IPS-15b (cell line): ENCODE results near the gene AP2B1.

Source experiments
- H3K27me3 ChIP-seq: one replicate; pipeline ENCODE4 v1.6.1; 2013; ENCODE audit warnings: low read length; ENCODE audit not compliant: control insufficient read depth, insufficient read depth
- H3K36me3 ChIP-seq: one replicate; pipeline ENCODE4 v1.6.1; 2013; ENCODE audit warnings: low read length; ENCODE audit not compliant: control insufficient read depth, insufficient read depth
- H3K4me1 ChIP-seq: one replicate; pipeline ENCODE4 v1.6.1; 2013; ENCODE audit warnings: mild to moderate bottlenecking, low read length; ENCODE audit not compliant: control insufficient read depth, insufficient read depth
- H3K4me3 ChIP-seq: one replicate; pipeline ENCODE4 v1.5.1; 2013; ENCODE audit warnings: low read depth, low read length
- H3K9ac ChIP-seq: one replicate; pipeline ENCODE4 v1.6.1; 2013; ENCODE audit warnings: low read depth, mild to moderate bottlenecking, low read length
- H3K9me3 ChIP-seq: one replicate; pipeline ENCODE4 v1.6.1; 2013; ENCODE audit warnings: mild to moderate bottlenecking, low read length; ENCODE audit not compliant: control insufficient read depth, insufficient read depth

Gene AP2B1

DNA sequence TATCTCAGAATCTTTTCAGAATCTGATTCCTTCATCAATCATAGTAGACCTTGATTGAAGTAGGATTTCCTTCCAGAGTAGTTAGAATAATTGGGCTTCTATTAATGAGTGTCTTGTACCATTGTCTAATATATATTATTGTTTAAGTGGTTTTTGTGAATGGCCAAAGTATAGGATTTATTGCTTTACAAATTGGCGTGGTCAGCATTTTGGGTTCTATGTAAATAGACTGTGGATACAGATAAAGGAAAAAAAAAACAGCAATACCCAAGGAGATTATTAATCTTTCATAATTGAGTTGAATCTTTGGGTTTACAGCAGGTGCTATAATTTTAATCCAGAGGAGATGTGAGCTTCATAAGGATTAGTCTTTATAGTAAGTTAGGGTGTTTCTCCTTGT is 64.3 kb downstream of the AP2B1 start:
- H3K4me1 ChIP-seq: no peaks in the 10 kb centered on the region
- no peaks in the 10 kb centered on the region for H3K27me3 ChIP-seq
- H3K9me3 ChIP-seq: no peaks in the 10 kb centered on the region
- H3K4me3 ChIP-seq: no peak overlapping the region
- no peak overlapping the region for H3K9ac ChIP-seq
- no peaks in the 10 kb centered on the region for H3K36me3 ChIP-seq

DNA sequence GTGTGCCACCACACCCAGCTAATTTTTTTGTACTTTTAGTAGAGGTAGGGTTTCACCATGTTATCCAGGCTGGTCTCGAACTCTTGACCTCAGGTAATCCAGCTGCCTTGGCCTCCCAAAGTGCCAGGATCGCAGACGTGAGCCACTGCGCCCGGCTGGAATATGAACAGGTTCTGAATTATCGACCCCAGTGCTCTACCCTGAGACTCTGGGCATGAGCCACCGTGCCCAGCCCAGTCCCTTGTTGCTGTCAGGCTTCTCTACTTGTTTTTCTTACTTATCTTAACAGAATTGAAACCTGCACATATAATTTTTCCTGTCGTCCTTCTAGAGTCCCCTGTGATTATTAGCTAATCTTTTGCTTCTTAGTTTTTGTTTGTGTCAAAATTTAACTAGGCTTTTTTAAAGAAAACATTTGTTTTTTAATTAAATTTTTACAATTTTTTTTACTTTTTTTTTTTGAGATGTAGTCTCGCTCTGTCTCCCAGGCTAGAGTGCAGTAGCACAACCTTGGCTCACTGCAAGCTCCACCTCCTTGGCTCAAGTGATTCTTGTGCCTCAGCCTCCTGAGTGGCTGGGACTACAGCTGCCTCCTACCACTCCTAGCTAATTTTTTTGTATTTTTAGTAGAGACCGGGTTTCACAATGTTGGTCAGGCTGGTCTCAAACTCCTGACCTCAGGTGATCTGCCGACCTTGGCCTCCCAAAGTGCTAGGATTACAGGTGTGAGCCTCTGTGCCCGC is 66.7 kb downstream of the AP2B1 start:
- H3K4me1 ChIP-seq: no peaks in the 10 kb centered on the region
- H3K36me3 ChIP-seq: no peaks in the 10 kb centered on the region

DNA sequence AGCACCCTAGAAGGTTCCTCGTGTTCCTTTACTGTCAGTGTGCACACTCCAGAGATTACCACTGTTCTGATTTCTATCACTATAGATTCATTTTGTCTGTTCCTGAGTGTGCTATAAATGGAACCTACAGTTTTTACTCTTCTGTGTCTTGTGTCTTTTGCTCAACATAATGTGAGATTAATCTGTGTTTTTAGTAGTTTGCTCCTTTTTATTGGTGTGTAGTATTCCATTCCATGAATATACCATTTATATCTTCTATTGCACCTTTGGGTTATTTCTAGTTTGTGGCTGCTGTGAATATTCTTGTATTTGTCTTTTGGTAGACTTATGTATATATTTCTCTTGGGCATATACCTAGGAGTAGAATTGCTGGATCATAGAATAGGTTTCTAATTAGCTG is 68.2 kb downstream of the AP2B1 start:
- H3K36me3 ChIP-seq: no peaks in the 10 kb centered on the region

More for the DNA sequence above, 66.7 kb downstream of the AP2B1 start:
- Histone ChIP-seq H3K4me3 (no peak overlapping the region), H3K27me3 (no peaks in the 10 kb centered on the region), H3K9ac (no peak overlapping the region), H3K9me3 (no peaks in the 10 kb centered on the region)

DNA sequence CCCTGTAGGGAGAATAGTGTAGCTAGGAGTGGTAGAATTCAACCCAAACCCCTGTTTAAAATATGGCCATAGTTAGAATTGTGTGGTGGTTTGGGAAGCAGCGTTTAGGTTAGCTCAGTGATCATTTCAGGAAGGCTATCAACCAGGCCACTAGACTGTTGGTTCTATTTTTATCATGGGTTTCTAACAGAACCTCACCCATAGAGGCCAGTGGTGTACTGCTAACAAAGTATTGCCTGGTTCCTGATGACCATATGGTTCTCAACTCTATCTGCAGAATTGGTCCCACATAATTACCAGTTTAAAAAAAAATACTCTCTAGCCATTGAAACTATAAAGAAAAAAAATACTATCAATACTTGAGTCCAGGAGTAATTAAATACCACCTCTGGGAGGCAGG is 73.8 kb downstream of the AP2B1 start:
- Histone ChIP-seq H3K4me1 (no peaks in the 10 kb centered on the region), H3K27me3 (no peaks in the 10 kb centered on the region), H3K9me3 (no peaks in the 10 kb centered on the region), H3K4me3 (no peak overlapping the region), H3K36me3 (no peaks in the 10 kb centered on the region), H3K9ac (no peak overlapping the region)

More for the DNA sequence above, 68.2 kb downstream of the AP2B1 start:
- H3K9ac ChIP-seq: no peak overlapping the region
- H3K27me3 ChIP-seq: no peaks in the 10 kb centered on the region
- no peaks in the 10 kb centered on the region for H3K9me3 ChIP-seq
- H3K4me3 ChIP-seq: no peak overlapping the region
- no peaks in the 10 kb centered on the region for H3K4me1 ChIP-seq

DNA sequence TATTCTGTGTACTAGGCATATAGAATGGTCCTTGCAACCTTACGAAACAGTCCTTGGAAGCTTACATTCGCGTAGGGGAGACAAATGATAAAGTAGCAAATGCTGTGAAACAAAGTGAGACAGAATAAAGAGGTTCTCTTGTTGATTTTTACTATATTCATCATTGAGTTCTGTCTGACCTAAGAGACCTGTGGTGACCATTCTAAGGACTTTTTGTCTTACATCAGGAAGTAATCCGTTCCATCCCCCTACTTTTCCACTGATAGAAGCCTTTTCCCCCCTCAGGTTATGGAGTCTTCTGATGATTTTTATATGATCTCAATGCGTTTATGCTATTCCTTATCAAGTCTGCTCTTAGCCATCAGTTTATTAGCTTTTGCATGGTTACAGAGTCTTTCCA is 77.6 kb downstream of the AP2B1 start:
- no peaks in the 10 kb centered on the region for H3K36me3 ChIP-seq
- no peaks in the 10 kb centered on the region for H3K9me3 ChIP-seq
- no peaks in the 10 kb centered on the region for H3K27me3 ChIP-seq
- peaks cover 3% of the 10 kb centered on the region for H3K4me1 ChIP-seq
- H3K9ac ChIP-seq: no peak overlapping the region
- H3K4me3 ChIP-seq: no peak overlapping the region

DNA sequence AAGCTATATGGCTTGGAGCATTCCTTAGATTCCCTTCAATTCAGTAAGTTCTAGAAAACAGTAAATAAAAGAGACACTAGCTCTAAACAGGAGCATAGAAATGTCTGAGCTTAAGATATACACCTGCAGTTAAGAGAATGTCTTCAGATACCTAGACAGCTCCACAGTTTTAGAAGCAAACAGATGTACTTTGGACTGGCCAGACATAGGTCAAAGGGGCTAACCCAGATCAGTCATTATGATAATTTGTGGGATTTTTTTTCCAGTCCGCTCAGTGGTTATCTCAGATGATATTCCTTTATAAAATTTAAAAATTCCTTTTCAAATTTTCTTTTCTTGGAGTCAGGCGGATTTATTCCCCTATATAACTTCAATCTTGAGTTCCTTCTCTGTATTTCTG is 78.5 kb downstream of the AP2B1 start:
- no peak overlapping the region for H3K4me3 ChIP-seq
- no peak overlapping the region for H3K9ac ChIP-seq
- H3K27me3 ChIP-seq: no peaks in the 10 kb centered on the region
- no peaks in the 10 kb centered on the region for H3K36me3 ChIP-seq
- H3K4me1 ChIP-seq: peaks cover 3% of the 10 kb centered on the region
- no peaks in the 10 kb centered on the region for H3K9me3 ChIP-seq

DNA sequence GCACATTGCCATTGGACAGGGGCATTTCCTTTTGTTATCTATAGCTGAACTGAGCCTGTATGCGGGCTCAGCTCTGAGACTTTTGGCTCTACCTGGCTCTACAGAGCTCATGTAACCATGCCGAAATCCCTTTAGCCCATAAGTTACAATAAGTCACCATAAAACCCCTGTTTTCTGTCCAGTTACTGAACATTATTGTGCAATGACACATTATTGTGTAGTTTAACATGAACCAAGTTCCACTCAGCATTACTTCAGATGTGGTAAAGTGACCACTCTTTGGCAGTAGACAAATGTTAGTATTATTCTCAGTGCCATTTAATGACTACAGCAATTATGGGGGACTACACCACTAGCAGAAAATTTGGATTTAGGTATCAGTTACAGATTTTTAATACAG is 78.9 kb downstream of the AP2B1 start:
- no peaks in the 10 kb centered on the region for H3K27me3 ChIP-seq
- H3K36me3 ChIP-seq: no peaks in the 10 kb centered on the region
- H3K9me3 ChIP-seq: no peaks in the 10 kb centered on the region

DNA sequence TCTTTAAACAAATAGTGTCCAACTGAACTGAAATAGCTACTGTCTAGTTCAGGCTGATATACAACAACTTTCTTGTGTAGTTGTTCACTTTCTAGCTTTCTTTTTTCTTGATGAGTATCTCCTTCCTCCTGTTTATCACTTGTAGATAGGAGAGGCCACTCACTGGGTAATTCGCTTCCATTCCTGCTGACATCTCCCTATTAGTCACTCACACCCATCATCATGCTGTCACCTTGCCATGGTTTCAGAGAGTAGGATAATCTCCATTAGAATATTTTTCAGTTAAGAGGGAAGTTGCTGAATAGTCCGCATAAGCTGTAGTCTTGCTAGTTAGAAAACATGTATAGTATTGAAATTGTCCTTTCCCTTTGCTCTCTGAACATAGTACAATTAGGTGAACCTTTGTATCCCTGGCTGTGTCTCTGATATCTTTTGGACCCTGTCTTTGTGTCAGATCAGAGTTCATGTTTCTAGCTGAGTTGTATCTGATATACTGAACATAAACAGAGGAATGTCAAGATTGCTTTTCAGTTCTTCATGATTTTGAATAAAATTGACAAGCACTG is 79.9 kb downstream of the AP2B1 start:
- Histone ChIP-seq H3K9ac (no peak overlapping the region), H3K36me3 (no peaks in the 10 kb centered on the region), H3K4me1 (peaks cover 3% of the 10 kb centered on the region), H3K9me3 (no peaks in the 10 kb centered on the region), H3K4me3 (no peak overlapping the region), H3K27me3 (no peaks in the 10 kb centered on the region)

More for the DNA sequence above, 78.9 kb downstream of the AP2B1 start:
- Histone ChIP-seq H3K4me3 (no peak overlapping the region), H3K9ac (no peak overlapping the region), H3K4me1 (peaks cover 3% of the 10 kb centered on the region)

DNA sequence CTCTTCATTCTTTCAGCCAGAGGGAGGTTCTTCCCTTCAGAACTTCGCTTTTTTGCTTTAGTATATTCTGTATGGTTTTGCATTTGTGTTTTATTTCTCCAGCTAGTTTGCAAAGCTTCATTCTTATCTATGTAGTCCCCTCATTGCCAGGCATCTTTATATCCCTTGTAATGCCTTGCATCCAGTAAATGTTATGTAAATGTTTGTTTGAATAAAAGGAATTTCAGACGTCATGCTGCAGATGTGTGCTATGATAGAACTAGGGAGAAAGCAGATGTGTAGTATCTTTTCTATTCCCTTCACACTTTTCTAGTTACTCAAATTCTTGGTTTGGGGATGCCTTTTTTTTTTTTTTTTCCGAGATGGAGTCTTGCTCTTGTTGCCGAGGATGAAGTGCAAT is 81.7 kb downstream of the AP2B1 start:
- Histone ChIP-seq H3K9ac (no peak overlapping the region), H3K27me3 (no peaks in the 10 kb centered on the region), H3K9me3 (no peaks in the 10 kb centered on the region), H3K4me1 (peaks cover 3% of the 10 kb centered on the region), H3K4me3 (no peak overlapping the region), H3K36me3 (peaks cover 2% of the 10 kb centered on the region)

DNA sequence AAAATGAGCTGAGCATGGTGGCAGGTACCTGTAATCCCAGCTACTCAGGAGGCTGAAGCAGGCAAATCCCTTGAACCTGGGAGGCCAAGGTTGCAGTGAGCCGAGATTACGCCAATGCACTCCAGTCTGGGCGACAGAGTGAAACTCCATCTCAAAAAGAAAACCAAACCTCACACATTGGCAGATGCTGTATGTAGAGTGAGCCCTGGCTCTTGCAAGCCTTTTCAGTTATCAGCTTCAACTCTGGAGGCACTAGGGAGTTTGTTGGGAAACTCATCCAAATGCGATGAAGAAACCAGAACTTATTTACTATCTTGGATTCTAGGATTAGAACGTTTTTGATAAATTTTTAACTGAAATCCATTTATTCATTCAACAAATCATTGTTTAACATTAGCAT is 87.4 kb downstream of the AP2B1 start:
- Histone ChIP-seq H3K27me3 (no peaks in the 10 kb centered on the region), H3K4me3 (no peak overlapping the region), H3K4me1 (no peaks in the 10 kb centered on the region), H3K9me3 (no peaks in the 10 kb centered on the region), H3K9ac (no peak overlapping the region), H3K36me3 (peaks cover 2% of the 10 kb centered on the region)

DNA sequence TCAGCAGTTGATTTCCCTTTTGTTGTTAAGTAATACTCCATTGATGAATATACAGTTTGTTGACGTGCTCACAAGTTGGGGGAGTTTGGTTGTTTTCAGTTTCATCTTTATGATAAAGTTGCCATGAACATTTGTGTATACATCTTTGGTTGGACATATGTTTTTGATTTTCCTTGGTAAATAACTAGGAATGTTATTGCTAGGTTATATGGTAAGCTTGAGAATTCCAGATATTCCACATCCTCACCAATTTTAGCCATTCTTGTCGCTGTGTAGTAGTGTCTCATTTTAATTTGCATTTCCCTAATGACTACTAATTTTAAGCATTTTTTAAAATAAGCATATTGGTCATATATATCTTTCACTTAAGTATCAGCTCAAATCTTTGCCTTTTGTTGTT is 89.3 kb downstream of the AP2B1 start:
- Histone ChIP-seq H3K27me3 (no peaks in the 10 kb centered on the region), H3K9ac (no peak overlapping the region), H3K4me1 (no peaks in the 10 kb centered on the region), H3K9me3 (no peaks in the 10 kb centered on the region), H3K36me3 (peaks cover 2% of the 10 kb centered on the region), H3K4me3 (no peak overlapping the region)

DNA sequence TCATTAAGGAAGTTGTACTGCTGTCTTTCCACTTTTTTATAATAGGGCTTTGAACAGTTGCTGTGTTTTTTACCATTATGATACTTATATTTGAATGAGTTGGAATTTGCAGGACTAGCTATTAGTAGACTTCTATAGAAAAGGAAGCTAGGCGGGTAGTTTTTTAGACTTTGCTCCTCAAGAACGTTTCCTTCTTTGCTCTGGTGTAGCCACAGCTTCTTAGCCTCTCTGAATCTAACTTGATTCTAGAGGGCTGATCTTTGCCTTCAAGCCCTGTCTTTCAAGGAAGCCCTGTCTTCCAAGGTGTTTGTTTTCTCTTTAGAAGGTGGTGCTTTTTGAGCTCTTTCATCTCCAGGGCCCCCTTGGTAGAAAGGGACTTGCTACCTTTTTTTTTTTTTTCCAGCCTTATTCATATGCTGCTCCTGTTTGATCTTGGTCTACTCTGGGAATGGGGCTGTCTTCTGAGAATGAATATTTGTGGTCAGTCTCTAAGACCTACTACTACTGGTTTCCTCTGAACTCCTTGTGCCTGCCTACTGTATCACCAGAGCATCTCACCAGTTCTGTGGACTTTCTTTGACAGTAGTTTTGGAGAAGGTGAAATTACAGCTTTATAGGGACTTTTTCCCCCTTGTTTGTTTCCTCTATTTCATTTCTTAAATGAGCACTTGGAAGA is 92.0 kb downstream of the AP2B1 start:
- no peak overlapping the region for H3K9ac ChIP-seq
- H3K36me3 ChIP-seq: no peaks in the 10 kb centered on the region
- H3K9me3 ChIP-seq: no peaks in the 10 kb centered on the region
- H3K4me3 ChIP-seq: no peak overlapping the region
- peaks cover 6% of the 10 kb centered on the region for H3K4me1 ChIP-seq
- no peaks in the 10 kb centered on the region for H3K27me3 ChIP-seq
